HG03045 (cell line): ENCODE data around the gene DTD2.

Source experiments
- ATAC-seq: cut with Tn5 transposase; IDR thresholded peaks from one replicate; pipeline ENCODE4 v1.9.1; 2021; ENCODE audit warnings: mild to moderate bottlenecking, moderate library complexity; ENCODE audit not compliant: unreplicated experiment

Gene DTD2

GRCh38 chr14:31408421-31408820, 48.9 kb downstream of the DTD2 start:
- ATAC-seq, result no peak

- no peak for ATAC-seq
Measured at GRCh38 chr14:31405599-31406232, 51.6 kb downstream of the DTD2 start.

GRCh38 chr14:31405106-31405505, 52.2 kb downstream of the DTD2 start:
- ATAC-seq, result no peak

- ATAC-seq, result no peak
Measured at GRCh38 chr14:31403707-31404106, 53.6 kb downstream of the DTD2 start.

- ATAC-seq, result no peak
Measured at GRCh38 chr14:31402764-31403439, 54.4 kb downstream of the DTD2 start.

GRCh38 chr14:31401369-31401932, 55.9 kb downstream of the DTD2 start:
- ATAC-seq, result no peak

GRCh38 chr14:31400031-31400638, 57.2 kb downstream of the DTD2 start:
- ATAC-seq, result no peak
